Measurements from ENCODE around the gene CEACAM21.

CEACAM21 gene

GRCh38 chr19:41548047-41548446 lies 27.9 kb upstream of the CEACAM21 start:
- TF ChIP-seq CTCF (IDR thresholded peaks at IDR 0.05; ENCODE audit: low read depth, low read length, missing control alignments): no peak
- no peak for DNase-seq (ENCODE audit: low read depth)
- H3K4me3 ChIP-seq (ENCODE audit: low read depth, low read length): no peak overlapping the region

GRCh38 chr19:41548954-41549688 lies 26.8 kb upstream of the CEACAM21 start:
- TF ChIP-seq CTCF (IDR thresholded peaks at IDR 0.05; ENCODE audit: low read depth, low read length, missing control alignments): no peak
- no peak for DNase-seq (ENCODE audit: low read depth)
- peak overlapping the region; percentile 85 for H3K4me3 ChIP-seq (ENCODE audit: low read depth, low read length)

GRCh38 chr19:41549884-41550283 lies 26.1 kb upstream of the CEACAM21 start:
- no peak for DNase-seq (ENCODE audit: low read depth)
- no peak for TF ChIP-seq CTCF (IDR thresholded peaks at IDR 0.05; ENCODE audit: low read depth, low read length, missing control alignments)
- H3K4me3 ChIP-seq (ENCODE audit: low read depth, low read length): peak overlapping the region; percentile 85

GRCh38 chr19:41551212-41551610 lies 24.8 kb upstream of the CEACAM21 start:
- no peak for DNase-seq (ENCODE audit: low read depth)
- H3K4me3 ChIP-seq (ENCODE audit: low read depth, low read length): peak overlapping the region; percentile 85
- TF ChIP-seq CTCF (IDR thresholded peaks at IDR 0.05; ENCODE audit: low read depth, low read length, missing control alignments): no peak

GRCh38 chr19:41551711-41552110 lies 24.3 kb upstream of the CEACAM21 start:
- no peak for TF ChIP-seq CTCF (IDR thresholded peaks at IDR 0.05; ENCODE audit: low read depth, low read length, missing control alignments)
- DNase-seq (ENCODE audit: low read depth): no peak
- H3K4me3 ChIP-seq (ENCODE audit: low read depth, low read length): peak overlapping the region; percentile 85

GRCh38 chr19:41552558-41552957 lies 23.4 kb upstream of the CEACAM21 start:
- peak; percentile 83 for DNase-seq (ENCODE audit: low read depth)
- peak overlapping the region; percentile 85 for H3K4me3 ChIP-seq (ENCODE audit: low read depth, low read length)
- TF ChIP-seq CTCF (IDR thresholded peaks at IDR 0.05; ENCODE audit: low read depth, low read length, missing control alignments): no peak

- no peak overlapping the region for H3K4me3 ChIP-seq (ENCODE audit: low read depth, low read length)
- DNase-seq (ENCODE audit: low read depth): no peak
- no peak for TF ChIP-seq CTCF (IDR thresholded peaks at IDR 0.05; ENCODE audit: low read depth, low read length, missing control alignments)
Observed at GRCh38 chr19:41553804-41554203, 22.2 kb upstream of the CEACAM21 start.
